SK-N-SH (cell line): ENCODE data around the gene MICAL2. TPM values are rescaled to one million over a fixed set of nuclear protein-coding genes. Genes with fewer than 3 reads are reported as not detected.

Source experiments
- CTCF ChIA-PET: fragments of 300-600, 350-600 bp; formaldehyde crosslinking; extraction: SDS; loops from one replicate; lab custom pipeline; 2021; lab: Yijun Ruan, JAX
- POLR2A ChIA-PET: fragments of 350-600 bp; sonication (Branson Sonifier 250); formaldehyde crosslinking; extraction: SDS; loops from one replicate; lab custom pipeline; 2020; ENCODE audit warnings: antibody characterized with exemption, inconsistent platforms; lab: Yijun Ruan, JAX
- DNase-seq: peaks from one replicate; pipeline ENCODE4 v3.0.0; 2012
- H2AFZ ChIP-seq: fragments of 200-600 bp; sonication (generic); 2 replicates; pipeline ENCODE4 v1.8.1; 2016; ENCODE audit warnings: antibody characterized with exemption, mild to moderate bottlenecking, low read depth
- H3F3A ChIP-seq: fragments of 200-600 bp; sonication (generic); replicated peaks from 2 replicates; pipeline ENCODE3; 2016; ENCODE audit warnings: antibody characterized with exemption, mild to moderate bottlenecking; ENCODE audit not compliant: insufficient read depth
- H3K27ac ChIP-seq, 2 experiments: fragments of 200-500 bp in 1 of 2; fragments of 200-600 bp in 1 of 2; sonication (Bioruptor generic) in 1 of 2; sonication (generic), shearing (Covaris generic) in 1 of 2; 2 replicates each; pipeline versions ENCODE4 v1.5.1 to v1.6.1; 2014 to 2016; ENCODE audit warnings: low read depth in 2 of 2, inconsistent platforms in 1 of 2, low read length in 1 of 2, mild to moderate bottlenecking in 1 of 2, mixed read lengths in 1 of 2
- H3K27me3 ChIP-seq: fragments of 200-600 bp; sonication (generic), shearing (Covaris generic); 2 replicates; pipeline ENCODE4 v1.6.1; 2016; ENCODE audit warnings: mixed run types; ENCODE audit not compliant: insufficient read depth
- H3K36me3 ChIP-seq, 2 experiments: fragments of 200-500 bp in 1 of 2; fragments of 200-600 bp in 1 of 2; sonication (Bioruptor generic) in 1 of 2; sonication (generic) in 1 of 2; replicated peaks in 1 of 2; 2 replicates each; pipeline versions ENCODE3 to v1.5.1; 2014 to 2016; ENCODE audit warnings: low read length in 1 of 2, mild to moderate bottlenecking in 1 of 2; ENCODE audit not compliant: insufficient read depth in 2 of 2, control insufficient read depth in 1 of 2
- H3K4me1 ChIP-seq, 2 experiments: fragments of 200-500 bp in 1 of 2; fragments of 200-600 bp in 1 of 2; sonication (Bioruptor generic) in 1 of 2; sonication (generic), shearing (Covaris generic) in 1 of 2; 2 replicates each; pipeline versions ENCODE4 v1.5.1 to v1.6.1; 2014 to 2016; ENCODE audit warnings: low read depth in 1 of 2, low read length in 1 of 2, mixed run types in 1 of 2; ENCODE audit not compliant: insufficient read depth in 2 of 2, control insufficient read depth in 1 of 2
- H3K4me2 ChIP-seq: fragments of 200-600 bp; sonication (generic), shearing (Covaris generic); 2 replicates; pipeline ENCODE4 v1.6.1; 2017; ENCODE audit warnings: mixed run types
- H3K4me3 ChIP-seq, 2 experiments: fragments of 200-500 bp in 1 of 2; fragments of 200-600 bp in 1 of 2; sonication (Bioruptor generic) in 1 of 2; sonication (generic), shearing (Covaris generic) in 1 of 2; 2 replicates each; pipeline versions ENCODE4 v1.5.1 to v1.8.1; 2014 to 2016; ENCODE audit warnings: low read depth in 2 of 2, inconsistent platforms in 1 of 2, low read length in 1 of 2, mild to moderate bottlenecking in 1 of 2, mixed read lengths in 1 of 2, moderate library complexity in 1 of 2
- H3K79me2 ChIP-seq: fragments of 200-600 bp; sonication (generic); 2 replicates; pipeline ENCODE4 v1.8.1; 2017; ENCODE audit warnings: mild to moderate bottlenecking; ENCODE audit not compliant: insufficient read depth
- H3K9ac ChIP-seq: fragments of 200-600 bp; sonication (generic); 2 replicates; pipeline ENCODE4 v1.6.1; 2017; ENCODE audit warnings: mixed run types
- H3K9me2 ChIP-seq: fragments of 200-600 bp; sonication (generic); 2 replicates; pipeline ENCODE4 v1.6.1; 2017; ENCODE audit warnings: mixed run types
- H3K9me3 ChIP-seq: fragments of 200-600 bp; sonication (generic); 2 replicates; pipeline ENCODE4 v1.6.1; 2017; ENCODE audit warnings: mixed run types, mild to moderate bottlenecking, moderate library complexity
- H4K20me1 ChIP-seq: fragments of 200-600 bp; sonication (generic); 2 replicates; pipeline ENCODE4 v1.6.1; 2017; ENCODE audit warnings: mild to moderate bottlenecking, mixed run types; ENCODE audit not compliant: insufficient read depth
- CHD2 ChIP-seq: fragments of 150-350 bp; IDR thresholded peaks from 2 replicates; pipeline ENCODE4 v1.6.1; 2018; ENCODE audit warnings: low read length; ENCODE audit not compliant: partially characterized antibody
- FOSL2 ChIP-seq: IDR thresholded peaks from 2 replicates; pipeline ENCODE4 v1.4.0; 2012; ENCODE audit warnings: low read depth, mild to moderate bottlenecking, moderate library complexity, borderline replicate concordance
- GABPA ChIP-seq: IDR thresholded peaks from 2 replicates; pipeline ENCODE4 v1.4.0; 2012; ENCODE audit warnings: low read depth, mild to moderate bottlenecking
- NRF1 ChIP-seq: IDR thresholded peaks from 2 replicates; pipeline ENCODE4 v1.6.1; 2012; ENCODE audit warnings: low read depth, mild to moderate bottlenecking, low read length
- POLR2AphosphoS5 ChIP-seq: IDR thresholded peaks from 2 replicates; pipeline ENCODE4 v1.6.1; 2012; ENCODE audit warnings: low read depth, low read length
- RAD21 ChIP-seq: IDR thresholded peaks from 2 replicates; pipeline ENCODE4 v1.6.1; 2012; ENCODE audit warnings: mild to moderate bottlenecking, low read length
- RCOR1 ChIP-seq: fragments of 150-350 bp; IDR thresholded peaks from 2 replicates; pipeline ENCODE4 v1.6.1; 2017; ENCODE audit warnings: antibody characterized with exemption, low read length
- RXRA ChIP-seq: IDR thresholded peaks from 2 replicates; pipeline ENCODE4 v1.4.0; 2012; ENCODE audit warnings: low read depth, mild to moderate bottlenecking, borderline replicate concordance
- SIN3A ChIP-seq: IDR thresholded peaks from 2 replicates; pipeline ENCODE4 v1.6.1; 2012; ENCODE audit warnings: low read depth, mild to moderate bottlenecking, low read length, moderate library complexity, borderline replicate concordance
- TAF1 ChIP-seq: IDR thresholded peaks from 2 replicates; pipeline ENCODE4 v1.6.1; 2012; ENCODE audit warnings: low read depth, mild to moderate bottlenecking, low read length, moderate library complexity, borderline replicate concordance
- YY1 ChIP-seq: IDR thresholded peaks from 2 replicates; pipeline ENCODE4 v1.4.0; 2012; ENCODE audit warnings: low read depth, mild to moderate bottlenecking
- WGBS: methylation state at CpG from one replicate; pipeline ENCODE4 v1.1.6; 2017; ENCODE audit warnings: low lambda C conversion rate; 5-methylcytosine and 5-hydroxymethylcytosine counted together
- polyA plus RNA-seq, 3 experiments: library from polyadenylated mRNA; depleted of rRNA; stranded (reverse); fragments of >200 nt; gene quantifications; 2 replicates each; pipeline ENCODE4 v1.2.3, GENCODE V29; 2012
- TF ChIP-seq, protein P1 (sequence below): IDR thresholded peaks from 2 replicates; pipeline ENCODE4 v1.4.0; 2012; ENCODE audit warnings: low read depth
- TF ChIP-seq, protein P2 (sequence below): IDR thresholded peaks from 2 replicates; pipeline ENCODE4 v1.4.0; 2012; ENCODE audit warnings: low read depth, borderline replicate concordance
- TF ChIP-seq, protein P3 (sequence below): fragments of 200-600 bp; sonication (generic); IDR thresholded peaks from 2 replicates; pipeline ENCODE4 v1.6.1; 2017; ENCODE audit warnings: antibody characterized with exemption, mild to moderate bottlenecking, moderate library complexity
- TF ChIP-seq, protein P4 (sequence below): fragments of 150-350 bp; IDR thresholded peaks from 2 replicates; pipeline ENCODE4 v1.6.1; 2017; ENCODE audit warnings: antibody characterized with exemption, low read length, low read depth, borderline replicate concordance
- TF ChIP-seq, protein P5 (sequence below): IDR thresholded peaks from 2 replicates; pipeline ENCODE4; 2012

The MICAL2 gene
- polyA plus RNA-seq, 1 of the 3 experiments (the other 2 are of a cell fraction) = 54.6 TPM

DNA sequence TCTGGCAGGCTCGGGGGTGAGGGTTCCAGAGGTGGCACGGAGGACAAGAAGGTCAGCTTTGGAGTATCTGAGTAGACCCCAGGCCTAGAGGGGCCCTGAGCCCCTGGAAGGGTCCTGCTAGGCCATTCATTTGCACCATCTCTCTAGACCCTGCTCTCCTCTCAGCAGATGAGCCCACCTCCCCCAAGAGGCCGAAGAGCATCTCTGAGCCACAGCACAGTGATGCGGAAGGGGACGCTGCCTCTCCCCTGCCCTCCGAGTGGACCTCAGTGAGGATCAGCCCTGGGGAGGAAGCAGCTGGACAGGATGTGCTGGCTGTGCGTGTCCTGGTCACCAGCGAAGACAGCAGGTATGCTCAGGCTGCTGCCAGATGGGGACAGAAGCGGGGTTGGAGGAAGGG lies 165.4 kb downstream of the MICAL2 start:
- H3K4me1 ChIP-seq = peaks cover 0 to 22% of the 10 kb centered on the region in 2 experiments; a peak in 3 of 4 replicates
- H3K9me2 ChIP-seq = no peaks in the 10 kb centered on the region
- H4K20me1 ChIP-seq = no peaks in the 10 kb centered on the region
- no peak overlapping the region for H3K27ac ChIP-seq
- H3K27me3 ChIP-seq = no peaks in the 10 kb centered on the region
- CTCF ChIA-PET = interaction anchor here (1.4 kb wide), 1 partner anchor 232 kb away, joined by 6 read pairs; no protein-coding TSS in a partner anchor
- H3K79me2 ChIP-seq = peaks cover 5% of the 10 kb centered on the region; the same call in 1 of the 2 replicates
- no peaks in the 10 kb centered on the region for H3K36me3 ChIP-seq
- no peaks in the 10 kb centered on the region for H3K9me3 ChIP-seq
- H3K4me2 ChIP-seq = no peak overlapping the region
- no peak for TF ChIP-seq NRF1
- TF ChIP-seq RXRA = no peak
- TF ChIP-seq, protein P1, sequence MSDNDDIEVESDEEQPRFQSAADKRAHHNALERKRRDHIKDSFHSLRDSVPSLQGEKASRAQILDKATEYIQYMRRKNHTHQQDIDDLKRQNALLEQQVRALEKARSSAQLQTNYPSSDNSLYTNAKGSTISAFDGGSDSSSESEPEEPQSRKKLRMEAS = no peak
- TF ChIP-seq, protein P2, sequence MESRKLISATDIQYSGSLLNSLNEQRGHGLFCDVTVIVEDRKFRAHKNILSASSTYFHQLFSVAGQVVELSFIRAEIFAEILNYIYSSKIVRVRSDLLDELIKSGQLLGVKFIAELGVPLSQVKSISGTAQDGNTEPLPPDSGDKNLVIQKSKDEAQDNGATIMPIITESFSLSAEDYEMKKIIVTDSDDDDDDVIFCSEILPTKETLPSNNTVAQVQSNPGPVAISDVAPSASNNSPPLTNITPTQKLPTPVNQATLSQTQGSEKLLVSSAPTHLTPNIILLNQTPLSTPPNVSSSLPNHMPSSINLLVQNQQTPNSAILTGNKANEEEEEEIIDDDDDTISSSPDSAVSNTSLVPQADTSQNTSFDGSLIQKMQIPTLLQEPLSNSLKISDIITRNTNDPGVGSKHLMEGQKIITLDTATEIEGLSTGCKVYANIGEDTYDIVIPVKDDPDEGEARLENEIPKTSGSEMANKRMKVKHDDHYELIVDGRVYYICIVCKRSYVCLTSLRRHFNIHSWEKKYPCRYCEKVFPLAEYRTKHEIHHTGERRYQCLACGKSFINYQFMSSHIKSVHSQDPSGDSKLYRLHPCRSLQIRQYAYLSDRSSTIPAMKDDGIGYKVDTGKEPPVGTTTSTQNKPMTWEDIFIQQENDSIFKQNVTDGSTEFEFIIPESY = no peak
- no peak for TF ChIP-seq SIN3A
- TF ChIP-seq POLR2AphosphoS5 = no peak
- no peak for TF ChIP-seq GABPA
- TF ChIP-seq TAF1 = no peak
- no peak for TF ChIP-seq CHD2
- no peak for TF ChIP-seq RCOR1
- TF ChIP-seq, protein P3, sequence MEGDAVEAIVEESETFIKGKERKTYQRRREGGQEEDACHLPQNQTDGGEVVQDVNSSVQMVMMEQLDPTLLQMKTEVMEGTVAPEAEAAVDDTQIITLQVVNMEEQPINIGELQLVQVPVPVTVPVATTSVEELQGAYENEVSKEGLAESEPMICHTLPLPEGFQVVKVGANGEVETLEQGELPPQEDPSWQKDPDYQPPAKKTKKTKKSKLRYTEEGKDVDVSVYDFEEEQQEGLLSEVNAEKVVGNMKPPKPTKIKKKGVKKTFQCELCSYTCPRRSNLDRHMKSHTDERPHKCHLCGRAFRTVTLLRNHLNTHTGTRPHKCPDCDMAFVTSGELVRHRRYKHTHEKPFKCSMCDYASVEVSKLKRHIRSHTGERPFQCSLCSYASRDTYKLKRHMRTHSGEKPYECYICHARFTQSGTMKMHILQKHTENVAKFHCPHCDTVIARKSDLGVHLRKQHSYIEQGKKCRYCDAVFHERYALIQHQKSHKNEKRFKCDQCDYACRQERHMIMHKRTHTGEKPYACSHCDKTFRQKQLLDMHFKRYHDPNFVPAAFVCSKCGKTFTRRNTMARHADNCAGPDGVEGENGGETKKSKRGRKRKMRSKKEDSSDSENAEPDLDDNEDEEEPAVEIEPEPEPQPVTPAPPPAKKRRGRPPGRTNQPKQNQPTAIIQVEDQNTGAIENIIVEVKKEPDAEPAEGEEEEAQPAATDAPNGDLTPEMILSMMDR = no peak
- WGBS = 96% methylated on average over 8 of the region's 9 CpGs
- no peak for DNase-seq
- no peak overlapping the region for H3K4me3 ChIP-seq
- no peak overlapping the region for H2AFZ ChIP-seq
- no peak overlapping the region for H3K9ac ChIP-seq
- peaks cover 19% of the 10 kb centered on the region for H3F3A ChIP-seq
- POLR2A ChIA-PET = no interaction called here

DNA sequence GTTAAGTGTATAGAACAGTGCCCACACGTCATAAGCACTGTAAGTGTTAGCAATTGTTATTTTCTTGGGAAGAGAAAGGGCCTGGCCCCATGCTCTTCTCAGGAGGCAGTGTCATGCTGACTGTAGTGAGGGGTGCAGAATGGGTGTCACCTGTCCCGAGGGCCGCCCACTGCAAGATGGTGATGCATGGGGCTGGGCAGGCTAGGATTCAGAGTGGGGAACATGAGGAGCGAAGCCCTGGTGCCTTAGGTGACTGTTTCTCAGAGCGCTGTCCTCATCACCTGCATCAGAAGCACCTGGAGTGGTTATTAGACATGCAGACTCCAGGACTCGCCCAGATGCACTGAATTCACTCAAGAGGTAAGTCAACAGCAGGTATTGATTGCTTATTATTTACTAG lies 166.0 kb downstream of the MICAL2 start:
- H3K9me2 ChIP-seq = no peaks in the 10 kb centered on the region
- H3K4me3 ChIP-seq = no peak overlapping the region
- H2AFZ ChIP-seq = no peak overlapping the region
- H3K27ac ChIP-seq = no peak overlapping the region
- ChIA-PET POLR2A (no interaction called here), CTCF (interaction anchor here (1.8 to 19.2 kb wide), 3 partner anchors 14 to 283 kb away, joined by 4 to 488 read pairs (median 42); no protein-coding TSS in a partner anchor)
- H3K79me2 ChIP-seq = peaks cover 11% of the 10 kb centered on the region; the same call in 1 of the 2 replicates
- DNase-seq = no peak
- peaks cover 0 to 22% of the 10 kb centered on the region in 2 experiments; a peak in 3 of 4 replicates for H3K4me1 ChIP-seq
- H4K20me1 ChIP-seq = no peaks in the 10 kb centered on the region
- no peaks in the 10 kb centered on the region for H3K27me3 ChIP-seq
- no peak overlapping the region for H3K9ac ChIP-seq
- H3K36me3 ChIP-seq = no peaks in the 10 kb centered on the region
- no peak overlapping the region for H3K4me2 ChIP-seq
- H3F3A ChIP-seq = peaks cover 18% of the 10 kb centered on the region
- no peaks in the 10 kb centered on the region for H3K9me3 ChIP-seq
- WGBS = 93% methylated on average over 6 of the region's 6 CpGs
- TF ChIP-seq, protein P4, sequence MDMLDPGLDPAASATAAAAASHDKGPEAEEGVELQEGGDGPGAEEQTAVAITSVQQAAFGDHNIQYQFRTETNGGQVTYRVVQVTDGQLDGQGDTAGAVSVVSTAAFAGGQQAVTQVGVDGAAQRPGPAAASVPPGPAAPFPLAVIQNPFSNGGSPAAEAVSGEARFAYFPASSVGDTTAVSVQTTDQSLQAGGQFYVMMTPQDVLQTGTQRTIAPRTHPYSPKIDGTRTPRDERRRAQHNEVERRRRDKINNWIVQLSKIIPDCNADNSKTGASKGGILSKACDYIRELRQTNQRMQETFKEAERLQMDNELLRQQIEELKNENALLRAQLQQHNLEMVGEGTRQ = no peak
- TF ChIP-seq RXRA (no peak), FOSL2 (no peak), TAF1 (no peak), YY1 (no peak), RAD21 (no peak)
- TF ChIP-seq, protein P5, sequence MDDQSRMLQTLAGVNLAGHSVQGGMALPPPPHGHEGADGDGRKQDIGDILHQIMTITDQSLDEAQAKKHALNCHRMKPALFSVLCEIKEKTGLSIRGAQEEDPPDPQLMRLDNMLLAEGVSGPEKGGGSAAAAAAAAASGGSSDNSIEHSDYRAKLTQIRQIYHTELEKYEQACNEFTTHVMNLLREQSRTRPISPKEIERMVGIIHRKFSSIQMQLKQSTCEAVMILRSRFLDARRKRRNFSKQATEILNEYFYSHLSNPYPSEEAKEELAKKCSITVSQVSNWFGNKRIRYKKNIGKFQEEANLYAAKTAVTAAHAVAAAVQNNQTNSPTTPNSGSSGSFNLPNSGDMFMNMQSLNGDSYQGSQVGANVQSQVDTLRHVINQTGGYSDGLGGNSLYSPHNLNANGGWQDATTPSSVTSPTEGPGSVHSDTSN = no peak
- TF ChIP-seq, protein P3 = no peak
- TF ChIP-seq, protein P2 = no peak
